Measurements from ENCODE around the gene MAD1L1.

MAD1L1 gene

GRCh38 chr7:2156756-2157472 is 75.8 kb downstream of the MAD1L1 start:
- DNase-seq (ENCODE audit: low read depth) = no peak

GRCh38 chr7:2154831-2155230 is 77.9 kb downstream of the MAD1L1 start:
- DNase-seq (ENCODE audit: low read depth) = no peak

GRCh38 chr7:2154121-2154520 is 78.6 kb downstream of the MAD1L1 start:
- no peak for DNase-seq (ENCODE audit: low read depth)

GRCh38 chr7:2152646-2153045 is 80.1 kb downstream of the MAD1L1 start:
- DNase-seq (ENCODE audit: low read depth) = no peak

GRCh38 chr7:2151801-2152612 is 80.7 kb downstream of the MAD1L1 start:
- no peak for DNase-seq (ENCODE audit: low read depth)

- DNase-seq (ENCODE audit: low read depth) = no peak
Observed at GRCh38 chr7:2151237-2151636, 81.5 kb downstream of the MAD1L1 start.

- DNase-seq (ENCODE audit: low read depth) = no peak
Observed at GRCh38 chr7:2150445-2150815, 82.3 kb downstream of the MAD1L1 start.

GRCh38 chr7:2149672-2150444 is 82.9 kb downstream of the MAD1L1 start:
- DNase-seq (ENCODE audit: low read depth) = no peak

- DNase-seq (ENCODE audit: low read depth) = no peak
Observed at GRCh38 chr7:2148814-2149213, 83.9 kb downstream of the MAD1L1 start.

- DNase-seq (ENCODE audit: low read depth) = no peak
Observed at GRCh38 chr7:2148189-2148588, 84.6 kb downstream of the MAD1L1 start.

GRCh38 chr7:2146676-2147472 is 85.9 kb downstream of the MAD1L1 start:
- DNase-seq (ENCODE audit: low read depth) = no peak

- no peak for DNase-seq (ENCODE audit: low read depth)
Observed at GRCh38 chr7:2145835-2146580, 86.7 kb downstream of the MAD1L1 start.

GRCh38 chr7:2144926-2145325 is 87.8 kb downstream of the MAD1L1 start:
- no peak for DNase-seq (ENCODE audit: low read depth)

GRCh38 chr7:2143981-2144595 is 88.7 kb downstream of the MAD1L1 start:
- DNase-seq (ENCODE audit: low read depth) = no peak

GRCh38 chr7:2143450-2143849 is 89.3 kb downstream of the MAD1L1 start:
- no peak for DNase-seq (ENCODE audit: low read depth)

GRCh38 chr7:2142386-2142785 is 90.4 kb downstream of the MAD1L1 start:
- DNase-seq (ENCODE audit: low read depth) = no peak

GRCh38 chr7:2141651-2142050 is 91.1 kb downstream of the MAD1L1 start:
- no peak for DNase-seq (ENCODE audit: low read depth)

GRCh38 chr7:2141021-2141410 is 91.7 kb downstream of the MAD1L1 start:
- no peak for DNase-seq (ENCODE audit: low read depth)

GRCh38 chr7:2140216-2141020 is 92.3 kb downstream of the MAD1L1 start:
- no peak for DNase-seq (ENCODE audit: low read depth)

Measured in stimulated activated CD8-positive, alpha-beta memory T cell treated with anti-CD3 and anti-CD28 coated beads, Interleukin-12 subunit alpha, Interleukin-12 subunit beta, amount 100 ng/mL, for 1 hour (primary cell).